ENCODE results near the gene UBXN2A. TPM values are rescaled to one million over a fixed set of nuclear protein-coding genes. Genes with fewer than 3 reads are reported as not detected.

Gene UBXN2A
- total and polyA plus RNA-seq, 2 of the 8 experiments (the other 6 are each of a cell fraction or from before 2014, with no cell fraction given), result 3.6 to 20.4 TPM

- TF ChIP-seq NRF1 (IDR thresholded peaks at IDR 0.05; ENCODE audit: low read depth, low read length) (no peak), BRCA1 (IDR thresholded peaks at IDR 0.05; ENCODE audit: low read depth, low read length) (no peak), CBX8 (IDR thresholded peaks at IDR 0.05; ENCODE audit: borderline replicate concordance, low read depth, low read length) (no peak), YY1 (IDR thresholded peaks at IDR 0.05; ENCODE audit: low read depth, low read length) (no peak), EZH2 (IDR thresholded peaks at IDR 0.05; ENCODE audit: low read depth, low read length, severe bottlenecking) (no peak), TEAD4 (IDR thresholded peaks at IDR 0.05; ENCODE audit: low read depth, low read length) (no peak), JUND (IDR thresholded peaks at IDR 0.05; ENCODE audit: low read length) (no peak), POU5F1 (IDR thresholded peaks at IDR 0.05; ENCODE audit: low read depth, low read length) (no peak), POLR2A (IDR thresholded peaks at IDR 0.05; ENCODE audit: control extremely low read depth in 1 of 2, low read depth in 2 of 2, low read length in 2 of 2) (no peak), EGR1 (IDR thresholded peaks at IDR 0.05; ENCODE audit: borderline replicate concordance, low read depth, low read length) (no peak)
- TF ChIP-seq, protein P1, sequence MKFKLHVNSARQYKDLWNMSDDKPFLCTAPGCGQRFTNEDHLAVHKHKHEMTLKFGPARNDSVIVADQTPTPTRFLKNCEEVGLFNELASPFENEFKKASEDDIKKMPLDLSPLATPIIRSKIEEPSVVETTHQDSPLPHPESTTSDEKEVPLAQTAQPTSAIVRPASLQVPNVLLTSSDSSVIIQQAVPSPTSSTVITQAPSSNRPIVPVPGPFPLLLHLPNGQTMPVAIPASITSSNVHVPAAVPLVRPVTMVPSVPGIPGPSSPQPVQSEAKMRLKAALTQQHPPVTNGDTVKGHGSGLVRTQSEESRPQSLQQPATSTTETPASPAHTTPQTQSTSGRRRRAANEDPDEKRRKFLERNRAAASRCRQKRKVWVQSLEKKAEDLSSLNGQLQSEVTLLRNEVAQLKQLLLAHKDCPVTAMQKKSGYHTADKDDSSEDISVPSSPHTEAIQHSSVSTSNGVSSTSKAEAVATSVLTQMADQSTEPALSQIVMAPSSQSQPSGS (IDR thresholded peaks at IDR 0.05; ENCODE audit: low read length), result no peak
- Histone ChIP-seq H4K5ac (ENCODE audit: insufficient read length, low read depth, low read length) (no peak overlapping the region), H3K9ac (replicated peaks in 1 of 4; ENCODE audit: extremely low read depth in 1 of 4, low read depth in 3 of 4, low read length in 3 of 4) (no peak overlapping the region), H2BK5ac (ENCODE audit: low read depth, low read length) (no peak overlapping the region; the same call in 1 of the 2 replicates), H4K8ac (ENCODE audit: extremely low read depth, insufficient read depth, low read length) (no peak overlapping the region), H3K23me2 (ENCODE audit: low read depth, low read length) (no peaks in the 10 kb centered on the region), H3K9me3 (ENCODE audit: insufficient read depth in 2 of 2, low read depth in 1 of 2, low read length in 1 of 2) (no peaks in the 10 kb centered on the region), H3K23ac (ENCODE audit: insufficient read length) (no peak overlapping the region), H3K14ac (ENCODE audit: insufficient read length) (no peak overlapping the region), H2BK12ac (ENCODE audit: low read depth, low read length) (no peak overlapping the region), H3K27me3 (replicated peaks in 1 of 4; ENCODE audit: control insufficient read depth in 3 of 4, extremely low read depth in 1 of 4, insufficient read depth in 3 of 4, low read length in 3 of 4) (no peaks in the 10 kb centered on the region), H3K36me3 (ENCODE audit: control insufficient read depth in 2 of 4, insufficient read depth in 4 of 4, low read length in 3 of 4) (no peaks in the 10 kb centered on the region), H3K4ac (replicated peaks; ENCODE audit: insufficient read length, low read depth, low read length) (no peak overlapping the region), H4K20me1 (replicated peaks in 1 of 2; ENCODE audit: control insufficient read depth in 1 of 2, insufficient read depth in 2 of 2, low read length in 2 of 2) (no peaks in the 10 kb centered on the region), H2AFZ (ENCODE audit: low read length) (no peak overlapping the region), H3K4me2 (ENCODE audit: insufficient read depth in 1 of 2, low read depth in 2 of 2, low read length in 2 of 2) (no peak overlapping the region), H2AK5ac (ENCODE audit: low read depth, low read length) (no peak overlapping the region), H3K56ac (replicated peaks; ENCODE audit: insufficient read length, low read depth, low read length) (no peak overlapping the region), H3K4me3 (ENCODE audit: extremely low read depth in 1 of 4, insufficient read depth in 2 of 4, low read depth in 3 of 4, low read length in 4 of 4) (no peak overlapping the region), H2BK15ac (ENCODE audit: low read length) (no peak overlapping the region), H3K79me2 (ENCODE audit: control insufficient read depth in 1 of 2, insufficient read depth in 2 of 2, low read length in 2 of 2) (peaks cover 0 to 75% of the 10 kb centered on the region in 2 experiments; a peak in 2 of 4 replicates), H2BK20ac (ENCODE audit: low read length) (no peak overlapping the region), H3K79me1 (ENCODE audit: low read depth, low read length) (no peaks in the 10 kb centered on the region), H4K91ac (replicated peaks; ENCODE audit: insufficient read length, low read length) (no peak overlapping the region), H3K27ac (ENCODE audit: low read depth, low read length) (no peak overlapping the region), H3K4me1 (replicated peaks in 1 of 4; ENCODE audit: control insufficient read depth in 3 of 4, insufficient read depth in 4 of 4, low read length in 3 of 4) (no peaks in the 10 kb centered on the region), H3K18ac (ENCODE audit: extremely low read depth, low read length) (no peak overlapping the region), H2BK120ac (replicated peaks; ENCODE audit: low read depth, low read length) (no peak overlapping the region)
- DNase-seq (ENCODE audit: low read depth in 1 of 2, low spot score in 2 of 2), result no peak
- WGBS, 2 experiments (ENCODE audit: extremely low coverage in 1 of 2, insufficient coverage in 1 of 2, insufficient read length in 1 of 2, insufficient replicate concordance in 2 of 2, low coverage in 1 of 2, low lambda C conversion rate in 2 of 2, missing lambda C conversion rate in 1 of 2), result 89% methylated on average over 9 of the region's 9 CpGs; no CpG with 5 or more reads in 1 of the 2 experiments
- no peak for FAIRE-seq
- POLR2A ChIA-PET (ENCODE audit: partially characterized antibody), result interaction anchor here (0.7 to 1.4 kb wide), 3 partner anchors 25 to 36 kb away, joined by 3 to 5 read pairs (median 3); partner anchors contain the start of gene ATAD2B
- CTCF ChIA-PET (ENCODE audit: partially characterized antibody), result interaction anchor here (1.6 kb wide), 1 partner anchor 25 kb away, joined by 3 read pairs; no protein-coding TSS in a partner anchor
Measured at GRCh38 chr2:23900541-23901322, 39.5 kb upstream of the UBXN2A start.

Data from H1 (cell line).